KMS-11 (cell line): ENCODE data around the gene SLC13A5.

Experiments used
- H2AFZ ChIP-seq: fragments of 200-600 bp; sonication (generic); 2 replicates; pipeline ENCODE4 v1.6.1; 2016; ENCODE audit warnings: antibody characterized with exemption, mixed run types, low read depth
- H3K27ac ChIP-seq: fragments of 200-600 bp; sonication (generic); 2 replicates; pipeline ENCODE4 v1.6.1; 2016; ENCODE audit warnings: mild to moderate bottlenecking, mixed run types
- H3K27me3 ChIP-seq: fragments of 200-600 bp; sonication (generic); 2 replicates; pipeline ENCODE4 v1.6.1; 2017; ENCODE audit warnings: mild to moderate bottlenecking, low read depth, mixed run types, moderate library complexity; ENCODE audit not compliant: insufficient read depth
- H3K36me3 ChIP-seq: fragments of 200-600 bp; sonication (generic); 2 replicates; pipeline ENCODE4 v1.6.1; 2017; ENCODE audit warnings: mild to moderate bottlenecking, mixed run types; ENCODE audit not compliant: insufficient read depth
- H3K4me1 ChIP-seq: fragments of 200-600 bp; sonication (generic); 2 replicates; pipeline ENCODE4 v1.6.1; 2016; ENCODE audit warnings: mild to moderate bottlenecking, low read depth, mixed run types; ENCODE audit not compliant: poor library complexity, severe bottlenecking
- H3K4me2 ChIP-seq: fragments of 200-600 bp; sonication (generic); 2 replicates; pipeline ENCODE4 v1.7.0; 2016; ENCODE audit warnings: mild to moderate bottlenecking, mixed run types
- H3K4me3 ChIP-seq: fragments of 200-600 bp; sonication (generic); IDR thresholded peaks from 2 replicates; pipeline ENCODE4 v1.6.1; 2017; ENCODE audit warnings: low read depth, low read length, mixed read lengths; ENCODE audit not compliant: insufficient read depth
- H3K79me2 ChIP-seq: fragments of 200-600 bp; sonication (generic); 2 replicates; pipeline ENCODE4 v1.6.1; 2016; ENCODE audit warnings: low read depth, mixed run types; ENCODE audit not compliant: insufficient read depth
- H3K9ac ChIP-seq: fragments of 200-600 bp; sonication (generic); 2 replicates; pipeline ENCODE4 v1.6.1; 2016; ENCODE audit warnings: mild to moderate bottlenecking, mixed run types
- H4K20me1 ChIP-seq: fragments of 200-600 bp; sonication (generic); 2 replicates; pipeline ENCODE4 v1.6.1; 2016; ENCODE audit warnings: mild to moderate bottlenecking, mixed run types; ENCODE audit not compliant: insufficient read depth
- TF ChIP-seq, protein P1 (sequence below): fragments of 200-600 bp; sonication (generic); conservative IDR thresholded peaks from 2 replicates; pipeline ENCODE4 v1.6.1; 2017; ENCODE audit warnings: low read depth, mild to moderate bottlenecking, antibody characterized with exemption, low read length, moderate library complexity, mixed read lengths

SLC13A5 gene

DNA sequence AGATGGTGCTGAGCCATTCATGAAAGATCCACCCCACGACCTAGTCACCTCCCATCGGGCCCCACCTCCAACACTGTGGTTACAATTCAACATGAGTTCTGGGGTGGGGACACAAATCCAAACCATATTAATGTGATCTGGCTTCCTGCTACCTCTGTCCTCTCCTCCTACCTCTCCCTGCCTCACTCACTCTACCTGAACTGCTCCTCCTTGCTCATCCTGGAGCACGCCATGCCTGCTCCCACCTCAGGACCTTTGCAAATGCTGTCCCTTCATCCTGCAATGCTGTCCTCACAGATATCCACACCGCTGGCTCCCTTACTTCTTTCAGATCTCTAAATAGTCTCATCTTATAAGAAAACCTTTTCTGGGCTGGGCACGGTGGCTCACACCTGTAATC, 10.8 kb upstream of the SLC13A5 start:
- Histone ChIP-seq H3K36me3 (no peaks in the 10 kb centered on the region), H2AFZ (no peak overlapping the region), H3K9ac (no peak overlapping the region), H3K79me2 (no peaks in the 10 kb centered on the region), H3K4me3 (no peak overlapping the region), H4K20me1 (no peaks in the 10 kb centered on the region), H3K27ac (no peak overlapping the region), H3K4me2 (no peak overlapping the region), H3K27me3 (no peaks in the 10 kb centered on the region), H3K4me1 (no peaks in the 10 kb centered on the region)
- TF ChIP-seq, protein P1, sequence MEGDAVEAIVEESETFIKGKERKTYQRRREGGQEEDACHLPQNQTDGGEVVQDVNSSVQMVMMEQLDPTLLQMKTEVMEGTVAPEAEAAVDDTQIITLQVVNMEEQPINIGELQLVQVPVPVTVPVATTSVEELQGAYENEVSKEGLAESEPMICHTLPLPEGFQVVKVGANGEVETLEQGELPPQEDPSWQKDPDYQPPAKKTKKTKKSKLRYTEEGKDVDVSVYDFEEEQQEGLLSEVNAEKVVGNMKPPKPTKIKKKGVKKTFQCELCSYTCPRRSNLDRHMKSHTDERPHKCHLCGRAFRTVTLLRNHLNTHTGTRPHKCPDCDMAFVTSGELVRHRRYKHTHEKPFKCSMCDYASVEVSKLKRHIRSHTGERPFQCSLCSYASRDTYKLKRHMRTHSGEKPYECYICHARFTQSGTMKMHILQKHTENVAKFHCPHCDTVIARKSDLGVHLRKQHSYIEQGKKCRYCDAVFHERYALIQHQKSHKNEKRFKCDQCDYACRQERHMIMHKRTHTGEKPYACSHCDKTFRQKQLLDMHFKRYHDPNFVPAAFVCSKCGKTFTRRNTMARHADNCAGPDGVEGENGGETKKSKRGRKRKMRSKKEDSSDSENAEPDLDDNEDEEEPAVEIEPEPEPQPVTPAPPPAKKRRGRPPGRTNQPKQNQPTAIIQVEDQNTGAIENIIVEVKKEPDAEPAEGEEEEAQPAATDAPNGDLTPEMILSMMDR: no peak

GRCh38 chr17:6721744-6722143, 8.6 kb upstream of the SLC13A5 start:
- H3K4me2 ChIP-seq: no peak overlapping the region
- no peaks in the 10 kb centered on the region for H4K20me1 ChIP-seq
- H3K27me3 ChIP-seq: no peaks in the 10 kb centered on the region
- H3K4me1 ChIP-seq: no peaks in the 10 kb centered on the region
- H3K4me3 ChIP-seq: no peak overlapping the region
- H3K27ac ChIP-seq: no peak overlapping the region
- no peak overlapping the region for H2AFZ ChIP-seq
- TF ChIP-seq, protein P1: no peak
- H3K9ac ChIP-seq: no peak overlapping the region
- no peaks in the 10 kb centered on the region for H3K36me3 ChIP-seq
- no peaks in the 10 kb centered on the region for H3K79me2 ChIP-seq

DNA sequence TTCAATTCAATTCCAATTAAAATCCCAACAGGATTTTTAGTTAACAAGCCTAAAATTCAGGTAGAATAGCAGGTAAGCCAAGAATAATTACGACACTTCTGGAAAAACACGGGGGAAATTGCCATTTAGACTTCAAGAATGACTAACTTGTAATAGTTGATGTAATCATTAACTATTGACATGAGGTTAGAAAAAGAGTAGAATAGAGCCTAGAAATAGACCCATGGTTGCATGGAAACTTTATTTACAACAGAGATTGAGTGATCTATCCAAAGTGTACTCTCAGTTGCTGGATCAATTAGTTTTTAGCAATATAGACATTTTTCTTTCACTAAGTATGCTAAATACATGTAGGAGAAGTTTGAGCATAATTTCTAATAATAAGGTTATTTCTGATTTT, 3.6 kb upstream of the SLC13A5 start:
- Histone ChIP-seq H3K4me2 (no peak overlapping the region), H3K27ac (no peak overlapping the region), H3K4me3 (no peak overlapping the region), H3K36me3 (no peaks in the 10 kb centered on the region), H3K4me1 (no peaks in the 10 kb centered on the region), H3K79me2 (no peaks in the 10 kb centered on the region), H2AFZ (no peak overlapping the region), H3K27me3 (no peaks in the 10 kb centered on the region), H4K20me1 (no peaks in the 10 kb centered on the region), H3K9ac (no peak overlapping the region)
- TF ChIP-seq, protein P1: no peak

DNA sequence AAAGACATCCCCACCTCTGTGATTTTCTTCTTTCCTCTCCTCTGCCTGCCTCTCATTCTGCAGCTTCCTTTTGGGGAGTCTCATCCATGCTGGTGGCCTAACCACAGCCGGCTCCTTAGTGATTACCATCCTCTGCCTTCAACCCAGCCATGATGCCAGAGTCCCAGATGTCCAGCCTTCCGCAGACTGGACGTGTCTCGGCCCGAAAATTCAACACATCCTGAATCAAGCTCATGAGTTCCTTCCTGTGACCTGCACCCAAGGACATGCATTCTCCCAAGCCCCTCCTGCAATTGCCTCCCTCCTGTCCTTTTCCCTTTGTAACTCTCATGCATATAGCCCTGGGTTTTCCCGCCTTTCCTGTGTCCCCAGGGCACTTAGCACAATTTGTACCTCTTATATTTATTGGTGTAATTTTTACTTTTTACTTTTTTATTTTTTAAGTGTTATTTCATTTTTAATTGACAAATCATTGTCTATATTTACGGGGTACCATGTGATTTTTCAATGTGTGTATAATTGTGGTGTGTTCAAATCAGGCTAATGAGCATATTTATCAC, 1.2 kb upstream of the SLC13A5 start:
- Histone ChIP-seq H3K4me1 (no peaks in the 10 kb centered on the region), H3K9ac (no peak overlapping the region), H2AFZ (no peak overlapping the region), H3K36me3 (no peaks in the 10 kb centered on the region), H3K4me3 (no peak overlapping the region), H3K27me3 (no peaks in the 10 kb centered on the region), H3K27ac (no peak overlapping the region), H3K4me2 (no peak overlapping the region), H3K79me2 (no peaks in the 10 kb centered on the region), H4K20me1 (no peaks in the 10 kb centered on the region)
- TF ChIP-seq, protein P1: no peak
